Adrenal gland (tissue), 19 donors: ENCODE data around the gene SFTPA2. TPM values are rescaled to one million over a fixed set of nuclear protein-coding genes. Genes with fewer than 3 reads are reported as not detected.
A peak's percentile ranks its signal among the peaks of the same experiment; 100 is the strongest.

Experiments
- DNase-seq, 7 donors: peaks; one replicate each; pipeline ENCODE4 v3.0.0-alpha.2; 2019 to 2020
- H3K27ac ChIP-seq, 5 donors: fragments of 200-600 bp; sonication (generic) in 4 of 5; 1 replicate in 3 of 5; 2 replicates in 2 of 5; pipeline versions ENCODE4 v1.5.1 to v1.8.0; 2016 to 2020; ENCODE audit warnings: mild to moderate bottlenecking in 1 of 5
- H3K27me3 ChIP-seq: fragments of 200-600 bp; 2 replicates; pipeline ENCODE4 v1.8.0; 2021
- H3K36me3 ChIP-seq, 2 donors: fragments of 200-600 bp; replicated peaks in 1 of 2; 1 replicate in 1 of 2; 2 replicates in 1 of 2; pipeline versions ENCODE4 v1.5.1 to v1.8.0; 2018 to 2022
- H3K4me1 ChIP-seq, 2 donors: fragments of 200-600 bp; replicated peaks in 1 of 2; 1 replicate in 1 of 2; 2 replicates in 1 of 2; pipeline versions ENCODE4 v1.5.1 to v1.8.0; 2018 to 2021
- H3K4me3 ChIP-seq, 4 donors: fragments of 200-600 bp; sonication (generic) in 3 of 4; one replicate each; pipeline ENCODE4 v1.5.1; 2016 to 2018
- H3K9me3 ChIP-seq, 3 donors: fragments of 200-600 bp; sonication (generic) in 1 of 3; replicated peaks in 1 of 3; 1 replicate in 2 of 3; 2 replicates in 1 of 3; pipeline versions ENCODE4 v1.5.1 to v1.8.0; 2016 to 2021
- POLR2A ChIP-seq, 2 donors: fragments of 450-650 bp; IDR thresholded peaks; one replicate each; pipeline ENCODE4 v1.6.1; 2017; ENCODE audit warnings: antibody characterized with exemption in 2 of 2, mild to moderate bottlenecking in 2 of 2, moderate library complexity in 1 of 2
- WGBS, 4 donors: extraction: QIAGEN DNeasy Blood & Tissue Kit in 2 of 4; methylation state at CpG; one replicate each; pipeline versions ENCODE4 v1.1.5 to v1.1.7; 2013 to 2017; 5-methylcytosine and 5-hydroxymethylcytosine counted together
- intact Hi-C, 2 donors: fragments of 100-400 bp; cut with DNase I; formaldehyde crosslinking; loops; one replicate each; pipeline versions ENCODE4 v1.14.1 to v1.15.0; 2022 to 2023
- long read RNA-seq, 10 donors: library from polyadenylated mRNA in 3 of 10; unstranded in 2 of 10; stranded (forward) in 1 of 10; transcript quantifications; one replicate each; pipeline ENCODE4 v2.0.0 and lab custom pipeline, GENCODE V29; 2021 to 2026
- polyA plus RNA-seq, 3 donors: library from polyadenylated mRNA; stranded (reverse); fragments of 200-250 nt in 2 of 3; fragments of 350-450 nt in 1 of 3; fragmentation: Illumina TruSeq in 1 of 3; extraction: RNeasy Lipid Tissue Mini Kit (QIAGEN cat#74804) in 1 of 3; gene quantifications; one replicate each; pipeline ENCODE4 v1.2.3, GENCODE V29; 2013 to 2014
- total RNA-seq, 9 donors: library from RNA; depleted of rRNA in 4 of 9; stranded (reverse); fragments of >200 nt in 4 of 9; fragments of 120-200 nt in 1 of 9; fragmentation: NEBNext Ultra II Directional in 1 of 9; extraction: Animal tissue kit (Norgen Biotek cat#: 25700) in 1 of 9; gene quantifications; one replicate each; pipeline versions ENCODE4 v1.1.0 to v1.2.4, GENCODE V29; 2013 to 2023
- TF ChIP-seq, protein P1 (sequence below), 6 experiments: fragments of 450-650 bp in 4 of 6; fragments of 200-600 bp in 2 of 6; sonication (generic) in 1 of 6; IDR thresholded peaks; 1 replicate in 5 of 6; 2 replicates in 1 of 6; pipeline versions ENCODE4 v1.5.1 to v1.8.0; 2016 to 2021; ENCODE audit warnings: antibody characterized with exemption in 6 of 6, mild to moderate bottlenecking in 2 of 6, moderate library complexity in 1 of 6
- donor health status: healthy with polysubstance abuse.
- donor health status: Bipolar disorder and iron deficiency.
- donor health status: DM: yes; HTN: yes; CAD: no.
- donor health status: DM: no; HTN: no; CAD: no.
- donor health status: DM: no; HTN: no; CAD: no.
- donor health status: DM: yes; HTN: yes; CAD: no.

The SFTPA2 gene
- total RNA-seq (10 to 100 TPM in 1 of 9 donors, 1 to 10 TPM in 1, under 1 TPM in 2, not detected in 5; 0.06 to 10.1 (median 4.5) TPM), polyA plus RNA-seq (under 1 TPM in 2 of 3 donors, not detected in 1; 0.15 to 0.77 TPM)
- long read RNA-seq, donor 1: 0 reads
- long read RNA-seq, donor 2: 0 reads
- long read RNA-seq, donor 3: 0 reads
- long read RNA-seq, donor 4: 0 reads
- long read RNA-seq, donor 5: 0 reads
- long read RNA-seq, donor 6: 0 reads
- long read RNA-seq, donor 7: 0 reads
- long read RNA-seq, donor 8: 0 reads
- long read RNA-seq, donor 9: 0 reads
- long read RNA-seq, donor 10: 0 reads

DNA sequence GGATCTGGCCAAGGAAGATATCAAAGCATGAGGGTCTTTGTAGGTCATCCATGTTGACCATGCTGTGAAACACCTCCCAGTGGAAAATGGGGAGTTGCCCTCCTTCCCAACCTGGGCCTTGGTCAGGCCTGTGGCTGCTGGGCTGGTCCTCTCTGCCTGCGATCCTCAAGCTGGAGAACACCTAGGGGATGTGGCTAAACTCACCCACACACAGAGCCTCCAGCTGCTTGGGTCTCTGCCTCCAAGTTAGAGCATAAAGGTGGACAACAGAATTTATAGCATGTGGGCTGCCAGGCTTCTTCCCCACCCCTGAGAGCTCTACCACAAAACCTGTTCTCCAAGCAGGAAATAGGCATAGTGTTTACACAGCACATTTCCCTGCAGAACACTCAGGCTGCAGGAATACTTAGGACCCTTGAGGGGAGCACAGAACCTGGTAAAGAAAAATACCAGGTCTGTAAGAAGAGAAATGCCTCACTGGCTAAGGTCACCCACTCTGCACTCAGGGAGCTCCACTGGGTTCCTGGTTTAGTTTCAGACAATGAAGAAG, at the start of gene SFTPA2:
SFTPA2 (minus strand) TSS at position 248 of the 550 bp plus-strand sequence. CDS start 924 bp downstream, outside the sequence.
- Histone ChIP-seq H3K27me3 (peaks cover 7% of the 10 kb centered on the region), H3K4me1 (no peaks in the 10 kb centered on the region), H3K27ac (no peak within 1 kb of the TSS), H3K4me3 (no peak within 1 kb of the TSS), H3K36me3 (no peaks in the 10 kb centered on the region), H3K9me3 (no peaks in the 10 kb centered on the region)
- WGBS, 4 donors: 76 to 100% (median 82%) methylated on average over 1 of the region's 1 CpG; no CpG with 5 or more reads in 1 of the 4 donors
- intact Hi-C loops: loop anchor here (5.0 to 10.0 kb wide), 2 partner anchors 345 to 372 kb away; no protein-coding TSS in a partner anchor
- DNase-seq: no peak
- no peak for TF ChIP-seq POLR2A (IDR thresholded peaks at IDR 0.05)
- TF ChIP-seq, protein P1, sequence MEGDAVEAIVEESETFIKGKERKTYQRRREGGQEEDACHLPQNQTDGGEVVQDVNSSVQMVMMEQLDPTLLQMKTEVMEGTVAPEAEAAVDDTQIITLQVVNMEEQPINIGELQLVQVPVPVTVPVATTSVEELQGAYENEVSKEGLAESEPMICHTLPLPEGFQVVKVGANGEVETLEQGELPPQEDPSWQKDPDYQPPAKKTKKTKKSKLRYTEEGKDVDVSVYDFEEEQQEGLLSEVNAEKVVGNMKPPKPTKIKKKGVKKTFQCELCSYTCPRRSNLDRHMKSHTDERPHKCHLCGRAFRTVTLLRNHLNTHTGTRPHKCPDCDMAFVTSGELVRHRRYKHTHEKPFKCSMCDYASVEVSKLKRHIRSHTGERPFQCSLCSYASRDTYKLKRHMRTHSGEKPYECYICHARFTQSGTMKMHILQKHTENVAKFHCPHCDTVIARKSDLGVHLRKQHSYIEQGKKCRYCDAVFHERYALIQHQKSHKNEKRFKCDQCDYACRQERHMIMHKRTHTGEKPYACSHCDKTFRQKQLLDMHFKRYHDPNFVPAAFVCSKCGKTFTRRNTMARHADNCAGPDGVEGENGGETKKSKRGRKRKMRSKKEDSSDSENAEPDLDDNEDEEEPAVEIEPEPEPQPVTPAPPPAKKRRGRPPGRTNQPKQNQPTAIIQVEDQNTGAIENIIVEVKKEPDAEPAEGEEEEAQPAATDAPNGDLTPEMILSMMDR (IDR thresholded peaks at IDR 0.05): no peak

GRCh38 chr10:79608505-79609375, 48.5 kb upstream of the SFTPA2 start:
- TF ChIP-seq, protein P1 (IDR thresholded peaks at IDR 0.05): peak in 4 of 6 experiments; percentile 27 to 41 (median 39)
- no peak for TF ChIP-seq POLR2A (IDR thresholded peaks at IDR 0.05)
- Histone ChIP-seq H3K27ac (no peak overlapping the region), H3K9me3 (no peaks in the 10 kb centered on the region), H3K27me3 (no peaks in the 10 kb centered on the region), H3K4me1 (no peaks in the 10 kb centered on the region), H3K4me3 (no peak overlapping the region), H3K36me3 (no peaks in the 10 kb centered on the region)
- WGBS, 4 donors: 55 to 65% (median 61%) methylated on average over 20 of the region's 20 CpGs
- intact Hi-C loops: no loop called here
- DNase-seq: peak in 1 of 7 donors; percentile 9

DNA sequence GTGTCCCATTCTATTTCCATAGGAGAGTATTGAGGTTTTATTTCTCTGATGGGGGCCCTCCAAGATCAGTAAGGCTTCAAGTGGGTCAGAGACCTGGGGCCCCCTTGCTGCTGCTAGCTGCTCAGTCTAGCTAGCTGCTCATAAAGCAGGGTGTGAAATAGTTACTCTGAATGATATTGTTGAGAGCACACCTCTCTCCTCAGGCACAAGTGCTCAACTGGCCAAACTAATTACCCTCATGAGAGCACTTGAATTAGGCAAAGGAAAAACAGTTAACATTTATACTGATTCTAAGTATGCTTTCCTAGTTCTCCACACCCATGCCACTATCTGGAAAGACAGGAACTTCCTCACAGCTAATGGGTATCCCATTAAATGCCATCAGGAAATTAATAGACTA, 45.1 kb upstream of the SFTPA2 start:
- no peak for TF ChIP-seq POLR2A (IDR thresholded peaks at IDR 0.05)
- TF ChIP-seq, protein P1 (IDR thresholded peaks at IDR 0.05): no peak
- no peak for DNase-seq
- H3K27ac ChIP-seq: no peak overlapping the region
- no peak overlapping the region for H3K4me3 ChIP-seq
- no peaks in the 10 kb centered on the region for H3K27me3 ChIP-seq
- no peaks in the 10 kb centered on the region for H3K36me3 ChIP-seq
- intact Hi-C loops: no loop called here
- no peaks in the 10 kb centered on the region for H3K9me3 ChIP-seq
- H3K4me1 ChIP-seq: no peaks in the 10 kb centered on the region

DNA sequence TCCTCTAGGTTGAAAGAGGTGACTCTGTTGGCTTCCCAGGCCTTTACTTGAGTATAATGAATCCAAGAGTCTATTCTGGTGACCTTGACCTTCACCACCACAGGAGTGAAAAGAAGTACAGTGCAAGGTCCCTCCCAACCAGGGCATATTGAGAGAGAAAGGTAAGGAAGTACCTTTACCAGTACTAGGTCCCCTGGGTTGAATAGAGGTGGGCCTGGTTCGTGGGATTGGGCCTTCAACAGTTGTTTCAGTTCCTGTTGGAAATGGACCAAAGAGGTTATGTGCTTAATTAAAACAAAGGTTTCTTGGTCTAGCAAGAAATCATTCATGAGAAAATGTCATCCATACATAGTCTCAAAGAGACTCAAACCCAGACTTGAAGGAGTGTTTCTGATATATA, 44.1 kb upstream of the SFTPA2 start:
- 67 to 92% (median 78%) methylated on average over 1 of the region's 1 CpG for WGBS, 4 donors
- H3K27ac ChIP-seq: no peak overlapping the region
- no peaks in the 10 kb centered on the region for H3K9me3 ChIP-seq
- H3K36me3 ChIP-seq: no peaks in the 10 kb centered on the region
- no peaks in the 10 kb centered on the region for H3K27me3 ChIP-seq
- intact Hi-C loops: no loop called here
- TF ChIP-seq, protein P1 (IDR thresholded peaks at IDR 0.05): no peak
- no peak for TF ChIP-seq POLR2A (IDR thresholded peaks at IDR 0.05)
- no peak for DNase-seq
- no peak overlapping the region for H3K4me3 ChIP-seq
- no peaks in the 10 kb centered on the region for H3K4me1 ChIP-seq
